HL-60 (cell line): ENCODE results near the gene TAF5L.

Experiments used
- DNase-seq, 2 experiments: peaks; one replicate each; pipeline ENCODE4 v3.0.0-alpha.2; 2010 to 2020; ENCODE audit warnings: low read depth in 1 of 2, low spot score in 1 of 2
- H3K27ac ChIP-seq: fragments of 250-450 bp; sonication (Bioruptor Pico); replicated peaks from 2 replicates; pipeline ENCODE4 v1.5.1; 2020; ENCODE audit warnings: mild to moderate bottlenecking, moderate library complexity
- H3K27me3 ChIP-seq: fragments of 250-450 bp; sonication (Bioruptor Pico); 2 replicates; pipeline ENCODE4 v1.5.1; 2021; ENCODE audit warnings: mild to moderate bottlenecking, moderate library complexity; ENCODE audit not compliant: insufficient read depth, poor library complexity, severe bottlenecking
- H3K4me3 ChIP-seq: replicated peaks from 2 replicates; pipeline ENCODE4 v1.5.1; 2011; ENCODE audit warnings: mild to moderate bottlenecking, control low read depth, low read length; ENCODE audit not compliant: insufficient read depth
- GABPA ChIP-seq: IDR thresholded peaks from 2 replicates; pipeline ENCODE4 v1.6.1; 2012; ENCODE audit warnings: low read depth
- POLR2AphosphoS5 ChIP-seq: IDR thresholded peaks from 2 replicates; pipeline ENCODE4 v1.6.1; 2012; ENCODE audit warnings: low read depth
- SPI1 ChIP-seq: IDR thresholded peaks from 2 replicates; pipeline ENCODE4 v1.6.1; 2012; ENCODE audit warnings: low read depth, mild to moderate bottlenecking, borderline replicate concordance
- TF ChIP-seq, protein P1 (sequence below): IDR thresholded peaks from one replicate; pipeline ENCODE4 v1.5.1; 2011; ENCODE audit warnings: low read length, control low read depth, inconsistent platforms; ENCODE audit not compliant: insufficient read depth
- TF ChIP-seq, protein P2 (sequence below): IDR thresholded peaks from 2 replicates; pipeline ENCODE4 v1.6.1; 2012; ENCODE audit warnings: low read depth; ENCODE audit not compliant: insufficient replicate concordance

TAF5L gene

DNA sequence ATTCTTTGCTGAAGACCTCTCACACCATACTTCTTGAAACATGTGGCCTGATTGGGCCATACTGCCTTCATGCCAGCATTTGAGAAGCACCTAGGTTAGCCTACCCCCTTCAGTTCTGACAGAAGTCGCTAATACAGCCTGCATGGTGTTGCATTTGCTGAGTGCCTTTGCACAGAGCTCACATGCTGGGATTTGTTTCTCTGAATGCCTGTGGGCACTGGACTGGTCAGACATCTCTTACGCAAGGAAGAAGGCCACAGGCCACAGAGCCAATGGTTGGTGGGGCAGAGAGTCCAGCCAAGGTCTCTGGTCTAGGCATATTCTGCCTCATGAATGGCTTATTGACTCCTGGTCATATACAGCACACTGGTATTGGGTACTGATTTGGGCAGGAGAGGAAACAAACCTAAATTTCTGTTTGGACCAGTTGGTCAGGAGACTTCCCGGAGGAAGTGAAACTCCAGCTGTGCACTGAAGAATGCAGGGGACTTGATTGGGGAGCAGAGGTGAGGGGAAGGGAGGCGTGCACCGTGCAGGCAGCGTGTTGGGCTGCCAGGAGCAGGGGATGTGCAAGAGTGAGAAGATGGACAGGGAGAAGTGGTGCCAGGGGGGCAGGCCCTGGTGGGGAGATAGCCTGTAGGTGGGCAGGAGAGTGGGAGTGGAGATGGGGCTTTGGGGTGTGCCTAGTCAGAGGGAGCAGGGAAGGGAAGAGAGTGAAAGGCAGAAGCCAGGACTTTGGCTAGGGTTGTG, 18.2 kb upstream of the TAF5L start:
- DNase-seq, result peak in 1 of 2 experiments; percentile 59
- TF ChIP-seq, protein P1, sequence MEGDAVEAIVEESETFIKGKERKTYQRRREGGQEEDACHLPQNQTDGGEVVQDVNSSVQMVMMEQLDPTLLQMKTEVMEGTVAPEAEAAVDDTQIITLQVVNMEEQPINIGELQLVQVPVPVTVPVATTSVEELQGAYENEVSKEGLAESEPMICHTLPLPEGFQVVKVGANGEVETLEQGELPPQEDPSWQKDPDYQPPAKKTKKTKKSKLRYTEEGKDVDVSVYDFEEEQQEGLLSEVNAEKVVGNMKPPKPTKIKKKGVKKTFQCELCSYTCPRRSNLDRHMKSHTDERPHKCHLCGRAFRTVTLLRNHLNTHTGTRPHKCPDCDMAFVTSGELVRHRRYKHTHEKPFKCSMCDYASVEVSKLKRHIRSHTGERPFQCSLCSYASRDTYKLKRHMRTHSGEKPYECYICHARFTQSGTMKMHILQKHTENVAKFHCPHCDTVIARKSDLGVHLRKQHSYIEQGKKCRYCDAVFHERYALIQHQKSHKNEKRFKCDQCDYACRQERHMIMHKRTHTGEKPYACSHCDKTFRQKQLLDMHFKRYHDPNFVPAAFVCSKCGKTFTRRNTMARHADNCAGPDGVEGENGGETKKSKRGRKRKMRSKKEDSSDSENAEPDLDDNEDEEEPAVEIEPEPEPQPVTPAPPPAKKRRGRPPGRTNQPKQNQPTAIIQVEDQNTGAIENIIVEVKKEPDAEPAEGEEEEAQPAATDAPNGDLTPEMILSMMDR, result no peak
- TF ChIP-seq POLR2AphosphoS5 (no peak), SPI1 (no peak), GABPA (no peak)
- TF ChIP-seq, protein P2, sequence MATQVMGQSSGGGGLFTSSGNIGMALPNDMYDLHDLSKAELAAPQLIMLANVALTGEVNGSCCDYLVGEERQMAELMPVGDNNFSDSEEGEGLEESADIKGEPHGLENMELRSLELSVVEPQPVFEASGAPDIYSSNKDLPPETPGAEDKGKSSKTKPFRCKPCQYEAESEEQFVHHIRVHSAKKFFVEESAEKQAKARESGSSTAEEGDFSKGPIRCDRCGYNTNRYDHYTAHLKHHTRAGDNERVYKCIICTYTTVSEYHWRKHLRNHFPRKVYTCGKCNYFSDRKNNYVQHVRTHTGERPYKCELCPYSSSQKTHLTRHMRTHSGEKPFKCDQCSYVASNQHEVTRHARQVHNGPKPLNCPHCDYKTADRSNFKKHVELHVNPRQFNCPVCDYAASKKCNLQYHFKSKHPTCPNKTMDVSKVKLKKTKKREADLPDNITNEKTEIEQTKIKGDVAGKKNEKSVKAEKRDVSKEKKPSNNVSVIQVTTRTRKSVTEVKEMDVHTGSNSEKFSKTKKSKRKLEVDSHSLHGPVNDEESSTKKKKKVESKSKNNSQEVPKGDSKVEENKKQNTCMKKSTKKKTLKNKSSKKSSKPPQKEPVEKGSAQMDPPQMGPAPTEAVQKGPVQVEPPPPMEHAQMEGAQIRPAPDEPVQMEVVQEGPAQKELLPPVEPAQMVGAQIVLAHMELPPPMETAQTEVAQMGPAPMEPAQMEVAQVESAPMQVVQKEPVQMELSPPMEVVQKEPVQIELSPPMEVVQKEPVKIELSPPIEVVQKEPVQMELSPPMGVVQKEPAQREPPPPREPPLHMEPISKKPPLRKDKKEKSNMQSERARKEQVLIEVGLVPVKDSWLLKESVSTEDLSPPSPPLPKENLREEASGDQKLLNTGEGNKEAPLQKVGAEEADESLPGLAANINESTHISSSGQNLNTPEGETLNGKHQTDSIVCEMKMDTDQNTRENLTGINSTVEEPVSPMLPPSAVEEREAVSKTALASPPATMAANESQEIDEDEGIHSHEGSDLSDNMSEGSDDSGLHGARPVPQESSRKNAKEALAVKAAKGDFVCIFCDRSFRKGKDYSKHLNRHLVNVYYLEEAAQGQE, result no peak
- no peak overlapping the region for H3K4me3 ChIP-seq
- H3K27me3 ChIP-seq, result no peaks in the 10 kb centered on the region
- no peak overlapping the region for H3K27ac ChIP-seq

DNA sequence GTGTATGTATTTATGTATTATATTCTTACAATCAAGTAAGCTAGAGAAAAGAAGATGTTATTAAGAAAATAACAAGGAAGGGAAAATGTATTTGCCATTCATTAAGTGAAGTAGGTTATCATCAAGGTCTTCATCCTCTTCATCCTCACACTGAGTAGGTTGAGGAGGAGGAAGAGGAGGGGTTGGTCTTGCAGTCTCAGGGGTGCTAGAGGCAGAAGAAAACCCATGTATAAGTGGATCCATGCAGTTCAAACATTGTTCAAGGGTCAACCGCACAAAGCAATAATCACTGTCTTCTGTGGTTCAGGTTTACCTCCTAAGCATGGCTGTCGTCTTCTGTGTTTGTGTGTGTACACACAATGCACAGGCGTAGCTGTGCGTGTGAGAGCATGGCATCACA, 17.0 kb upstream of the TAF5L start:
- TF ChIP-seq SPI1 (no peak), GABPA (no peak), POLR2AphosphoS5 (no peak)
- TF ChIP-seq, protein P2, result no peak
- TF ChIP-seq, protein P1, result no peak
- no peak overlapping the region for H3K27ac ChIP-seq
- DNase-seq, result no peak
- H3K27me3 ChIP-seq, result no peaks in the 10 kb centered on the region
- H3K4me3 ChIP-seq, result no peak overlapping the region

DNA sequence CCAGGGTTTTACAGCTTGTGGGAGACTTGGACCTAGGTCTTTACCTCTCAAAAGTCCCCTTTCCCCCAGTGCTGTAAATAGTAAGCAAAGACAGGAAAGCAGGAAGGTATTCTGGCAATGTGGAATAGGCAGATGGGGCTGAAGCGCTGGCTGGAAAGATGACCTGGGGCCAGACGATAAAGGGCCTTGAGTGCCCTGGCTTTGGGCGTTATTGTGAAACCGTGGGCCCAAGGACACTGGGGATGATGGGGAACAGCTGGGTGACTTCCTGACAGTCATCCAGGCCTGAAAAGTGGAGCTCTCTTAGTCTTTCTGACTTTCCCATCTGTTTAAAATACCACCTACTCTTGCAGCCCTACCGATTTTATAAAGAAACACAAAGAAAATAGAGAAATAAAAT, 16.5 kb upstream of the TAF5L start:
- H3K27me3 ChIP-seq, result no peaks in the 10 kb centered on the region
- DNase-seq, result no peak
- no peak overlapping the region for H3K27ac ChIP-seq
- TF ChIP-seq, protein P2, result no peak
- no peak for TF ChIP-seq GABPA
- TF ChIP-seq, protein P1, result no peak
- no peak overlapping the region for H3K4me3 ChIP-seq
